Epidermal melanocyte (primary cell): ENCODE data around the gene KRTAP10-4.

ENCODE experiments used
- DNase-seq: peaks from one replicate; pipeline ENCODE4 v3.0.0; 2011; ENCODE audit warnings: low spot score; ENCODE audit not compliant: insufficient read length

Gene KRTAP10-4

DNA sequence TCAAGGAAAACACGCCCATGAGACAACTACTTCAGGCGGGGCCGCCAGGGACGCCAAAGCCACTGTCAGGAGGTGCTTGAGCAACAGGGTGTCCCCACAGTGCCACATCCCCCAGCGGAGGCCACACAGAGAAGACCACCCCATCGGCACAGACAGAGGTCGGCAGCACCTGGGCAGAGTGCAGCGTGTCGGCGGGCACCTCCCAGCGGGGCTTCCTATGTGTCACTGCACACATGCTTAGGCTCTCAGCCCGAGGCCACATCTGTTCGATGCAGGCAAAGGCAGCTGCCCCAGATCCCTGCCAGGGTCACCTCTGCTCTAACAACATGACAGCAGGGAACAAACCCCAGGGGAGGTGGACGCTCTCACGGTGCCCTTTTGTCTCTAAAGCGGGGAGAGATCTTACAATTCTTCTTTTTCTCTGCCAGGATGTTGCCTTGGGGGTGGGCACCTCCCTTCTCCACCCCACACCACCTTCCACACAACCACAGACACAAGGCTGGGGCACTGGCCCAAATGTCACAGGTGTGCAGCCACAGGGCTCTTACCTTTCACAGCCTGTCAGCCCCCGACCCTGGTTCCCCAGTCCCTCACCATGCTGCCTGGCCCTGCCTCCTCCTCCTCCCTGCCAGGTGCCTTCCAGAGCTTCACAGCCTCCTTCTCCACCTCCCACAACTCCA is 42.5 kb downstream of the KRTAP10-4 start:
- no peak for DNase-seq

DNA sequence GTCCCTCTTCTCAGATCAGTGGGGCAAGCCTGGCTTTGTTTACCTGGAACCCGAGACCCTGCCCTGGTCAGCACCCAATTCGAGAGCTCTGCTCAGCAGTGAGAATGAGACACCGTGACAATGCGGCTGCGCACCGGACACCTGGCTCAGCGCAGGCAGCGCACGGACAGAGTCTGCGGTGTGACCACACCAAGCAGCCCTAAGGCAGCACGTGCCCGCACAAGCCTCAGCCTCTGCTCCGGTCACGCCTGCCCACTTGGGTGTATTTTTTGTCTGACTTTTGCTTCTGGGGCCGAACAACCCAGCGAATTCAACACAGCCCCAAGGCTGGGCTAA is 43.0 kb downstream of the KRTAP10-4 start:
- DNase-seq, result no peak

GRCh38 chr21:44617071-44617501 is 43.6 kb downstream of the KRTAP10-4 start:
- DNase-seq, result no peak

- DNase-seq, result no peak
Measured at GRCh38 chr21:44618504-44618903, 45.0 kb downstream of the KRTAP10-4 start.

- no peak for DNase-seq
Measured at GRCh38 chr21:44618909-44619308, 45.4 kb downstream of the KRTAP10-4 start.

- DNase-seq, result no peak
Measured at GRCh38 chr21:44619886-44620285, 46.4 kb downstream of the KRTAP10-4 start.

- DNase-seq, result no peak
Measured at GRCh38 chr21:44623575-44623974, 50.0 kb downstream of the KRTAP10-4 start.
